Activated CD8-positive, alpha-beta memory T cell treated with anti-CD3 and anti-CD28 coated beads, Interleukin-2, amount 50 U/mL, for 24 hours (primary cell): Measurements from ENCODE around the gene CENPB.

Experiments
- DNase-seq: peaks from one replicate; pipeline ENCODE4 v3.0.0-alpha.2; 2020; ENCODE audit errors: extremely low read depth

The CENPB gene

DNA sequence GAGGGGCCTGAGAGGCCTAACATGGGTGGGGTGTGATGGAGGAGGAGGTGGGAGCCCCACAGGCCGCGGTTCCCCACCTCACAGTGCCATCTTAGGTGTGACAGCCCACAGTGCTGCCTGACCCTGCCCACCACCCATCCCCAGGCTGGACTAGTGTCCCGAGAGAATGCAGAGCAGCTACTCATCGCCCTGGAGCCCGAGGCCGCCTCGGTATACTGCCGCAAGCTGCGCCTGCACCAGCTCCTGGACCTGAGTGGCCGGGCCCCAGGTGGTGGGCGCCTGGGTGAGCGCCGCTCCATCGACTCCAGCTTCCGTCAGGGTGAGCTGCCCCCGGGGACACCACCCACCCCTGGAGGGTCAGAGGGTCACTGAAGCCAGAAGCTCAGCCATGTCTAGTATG is 38.5 kb downstream of the CENPB start:
- DNase-seq: no peak

GRCh38 chr20:3747471-3747870 is 39.1 kb downstream of the CENPB start:
- DNase-seq: no peak

DNA sequence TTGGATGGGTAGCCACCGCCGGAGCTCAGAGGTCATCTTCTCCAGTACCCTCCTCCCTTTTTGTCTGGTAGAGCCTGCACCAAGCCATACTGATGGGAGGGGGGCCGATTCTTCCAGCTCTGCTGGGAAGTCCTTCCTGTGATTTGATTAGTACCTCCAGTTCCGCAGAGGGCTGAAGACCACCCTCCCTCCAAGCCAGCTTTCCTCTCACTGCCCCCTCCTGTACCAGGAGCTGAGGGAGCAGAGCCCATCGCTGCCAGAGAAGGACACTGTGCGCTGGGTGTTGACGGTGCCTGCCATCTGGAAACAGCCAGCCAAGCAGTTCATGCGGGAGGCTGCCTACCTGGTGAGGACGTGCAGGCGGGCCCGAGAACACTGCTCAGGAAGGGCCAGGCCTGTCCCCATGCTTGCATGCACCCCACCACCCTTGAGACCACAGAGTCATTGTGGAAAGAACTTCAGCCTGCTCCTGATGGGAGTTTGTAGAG is 40.8 kb downstream of the CENPB start:
- no peak for DNase-seq

DNA sequence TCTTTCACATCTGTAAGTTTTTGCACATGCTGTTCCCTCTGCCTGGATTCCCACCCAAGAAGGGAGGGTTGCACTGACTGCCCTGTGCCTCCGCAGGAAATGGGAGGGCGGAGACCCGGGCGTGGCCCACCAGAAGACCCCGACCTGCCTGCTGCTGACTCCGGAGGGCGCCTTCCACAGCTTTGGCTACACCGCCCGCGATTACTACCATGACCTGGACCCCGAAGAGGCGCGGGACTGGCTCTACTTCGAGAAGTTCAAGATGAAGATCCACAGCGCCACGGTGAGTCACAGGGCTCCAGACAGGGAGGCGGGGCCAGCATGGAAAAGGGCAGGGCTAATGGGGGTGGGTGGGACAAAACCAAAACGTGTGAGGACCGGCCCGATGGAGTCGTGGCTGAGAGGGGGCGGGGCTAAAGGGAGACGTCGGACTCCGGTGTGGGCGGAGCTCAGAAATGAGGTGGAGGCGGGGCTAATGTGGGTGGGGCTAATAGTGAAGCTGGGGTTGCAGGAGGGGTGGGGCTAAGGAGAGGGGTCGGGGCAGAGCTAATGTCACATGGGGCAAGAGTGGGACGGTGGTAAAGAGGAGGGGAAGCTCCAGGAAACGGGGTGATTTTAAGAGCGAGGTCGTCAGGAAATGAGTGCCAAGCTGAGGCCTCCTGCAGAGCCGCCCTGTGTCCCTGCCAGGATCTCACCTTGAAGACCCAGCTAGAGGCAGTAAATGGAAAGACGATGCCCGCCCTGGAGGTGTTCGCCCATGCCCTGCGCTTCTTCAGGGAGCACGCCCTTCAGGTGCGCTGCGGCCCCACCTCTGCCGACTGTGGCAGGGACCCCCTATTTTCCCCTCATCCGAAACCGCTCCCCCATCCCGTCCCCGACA is 41.5 kb downstream of the CENPB start:
- DNase-seq: no peak

DNA sequence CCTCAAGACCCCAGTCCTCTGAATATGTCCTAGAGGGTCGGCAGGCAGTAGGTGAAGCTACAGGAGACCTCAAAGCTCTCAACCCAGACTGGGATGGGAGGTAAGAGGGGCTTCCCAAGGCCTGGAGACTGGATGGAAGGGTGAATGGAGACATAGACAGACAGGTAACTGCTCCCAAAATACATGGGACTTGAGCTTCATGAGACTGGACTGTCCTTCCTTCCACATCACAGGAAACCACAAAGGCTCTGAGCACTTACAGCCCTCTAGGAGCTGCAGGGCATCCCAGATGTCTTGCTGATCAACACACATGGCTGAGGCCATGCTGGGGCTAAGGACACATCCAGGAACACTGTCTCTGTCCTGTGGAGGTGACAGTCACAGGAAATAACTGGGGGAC is 42.5 kb downstream of the CENPB start:
- DNase-seq: no peak

GRCh38 chr20:3743251-3743650 is 43.3 kb downstream of the CENPB start:
- no peak for DNase-seq

DNA sequence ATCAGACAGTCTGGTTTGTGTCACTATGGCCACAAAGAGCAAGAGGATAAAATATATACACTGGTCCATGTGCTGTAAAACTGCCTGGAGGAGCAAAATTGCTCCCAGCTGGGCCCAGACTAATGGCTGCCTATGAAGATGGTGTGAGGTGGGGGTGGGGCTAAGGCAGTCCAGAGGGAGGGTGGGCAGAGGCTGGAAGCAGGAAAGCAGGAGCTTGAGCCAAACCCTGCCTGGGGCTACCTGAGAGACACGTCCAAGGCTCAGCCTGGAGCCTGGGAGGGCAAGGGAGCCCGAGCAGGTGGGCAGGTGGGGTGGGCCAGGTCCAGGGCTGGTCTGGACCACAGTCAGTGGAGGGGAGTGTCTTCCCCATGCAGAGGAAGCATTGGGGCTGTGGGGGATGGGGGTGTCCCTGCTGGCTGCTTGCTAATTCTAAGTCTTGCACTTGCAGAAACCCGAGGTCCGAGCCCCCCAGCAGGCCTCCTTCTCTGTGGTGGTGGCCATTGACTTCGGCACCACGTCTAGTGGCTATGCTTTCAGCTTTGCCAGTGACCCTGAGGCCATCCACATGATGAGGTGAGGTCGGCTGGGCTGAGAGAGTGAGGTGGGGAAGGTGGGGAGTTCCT is 44.6 kb downstream of the CENPB start:
- no peak for DNase-seq

- DNase-seq: no peak
These were observed 45.8 kb downstream of the CENPB start for GRCh38 chr20:3740615-3741301.

DNA sequence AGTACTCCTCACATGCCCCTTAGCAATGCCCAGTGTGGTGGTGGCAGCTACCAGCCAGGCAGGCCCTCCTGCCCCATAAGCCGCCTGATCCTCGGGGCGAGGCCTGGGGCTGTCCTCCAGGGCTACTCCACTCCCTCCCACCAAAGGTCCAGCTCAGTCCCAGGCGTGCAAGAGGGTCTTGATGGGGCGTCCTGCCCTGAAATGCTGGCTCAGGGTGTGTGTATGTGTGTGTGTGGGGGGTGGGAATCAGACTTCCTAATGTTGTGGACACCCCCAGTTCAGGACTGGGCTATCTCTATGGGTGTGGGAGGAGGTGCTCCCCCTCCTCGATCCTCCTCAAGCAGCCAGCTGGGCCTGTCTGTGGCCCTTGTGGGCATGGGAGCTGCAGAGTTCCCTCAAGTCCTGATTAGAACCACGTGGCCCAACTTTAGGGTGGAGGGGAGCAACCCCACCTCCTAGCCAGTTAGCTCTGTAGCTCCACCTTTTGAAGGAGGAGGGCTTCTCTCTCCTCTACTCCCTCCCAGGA is 46.6 kb downstream of the CENPB start:
- DNase-seq: no peak

GRCh38 chr20:3739054-3739925 is 47.2 kb downstream of the CENPB start:
- no peak for DNase-seq

- no peak for DNase-seq
These were observed 48.2 kb downstream of the CENPB start for GRCh38 chr20:3738111-3739053.

DNA sequence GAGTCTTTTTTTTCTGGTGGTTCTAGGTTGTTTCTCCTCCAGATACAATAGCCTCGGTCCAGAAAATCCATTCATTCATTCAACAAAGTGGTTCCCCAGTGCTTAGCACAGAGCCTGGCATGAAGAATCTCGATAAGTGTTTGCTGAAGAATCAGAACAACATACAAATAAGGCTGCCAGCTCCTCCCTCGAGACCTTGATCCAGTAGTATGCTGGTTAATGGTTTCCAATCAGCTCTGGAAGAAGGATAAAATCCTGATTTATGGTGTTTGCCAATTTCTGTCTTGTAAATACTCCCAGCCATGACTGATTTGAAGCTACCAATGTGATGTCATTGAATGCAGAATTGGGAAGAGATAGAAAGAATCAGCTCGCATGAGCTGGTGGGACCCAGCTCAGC is 50.8 kb downstream of the CENPB start:
- no peak for DNase-seq

DNA sequence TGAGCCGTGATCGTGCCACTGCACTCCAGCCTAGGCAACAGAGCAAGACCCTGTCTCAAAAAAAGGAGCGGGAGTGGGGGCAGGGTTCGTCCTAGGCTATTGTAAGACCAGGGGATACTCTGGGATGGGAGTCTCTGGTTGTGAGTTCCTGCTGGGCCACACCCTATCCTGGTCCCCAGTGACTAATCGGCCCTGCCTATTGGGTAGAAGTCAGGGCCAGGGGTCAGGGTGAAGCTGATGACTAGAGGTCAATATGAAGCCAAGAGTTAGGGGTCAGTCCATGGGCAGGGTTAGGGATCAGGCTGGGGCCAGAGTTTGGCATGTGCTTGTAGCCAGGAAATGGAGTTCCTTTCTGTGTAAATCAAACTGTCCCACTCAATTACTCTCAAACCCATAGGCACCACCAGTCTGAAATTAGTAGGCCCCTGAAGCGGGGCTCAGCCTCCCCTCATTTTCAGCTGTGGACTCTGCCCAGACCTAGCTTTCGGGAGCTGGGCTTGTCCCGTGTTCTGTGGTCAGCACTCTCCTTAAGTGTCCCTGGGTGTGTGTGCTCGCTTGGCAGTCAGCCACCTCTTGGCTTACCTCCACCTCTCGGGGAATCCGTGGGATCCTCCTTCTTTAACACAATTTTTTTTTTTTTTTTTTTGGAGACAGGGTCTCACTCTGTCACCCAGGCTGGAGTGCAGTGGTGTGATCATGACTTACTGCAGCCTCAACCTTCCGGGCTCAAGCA is 52.3 kb downstream of the CENPB start:
- DNase-seq: no peak
